ENCODE results near the gene CYP26B1.

The CYP26B1 gene

GRCh38 chr2:72104821-72105588 is 42.7 kb downstream of the CYP26B1 start:
- H3K27me3 ChIP-seq (ENCODE audit: insufficient read depth, low read depth, severe bottlenecking): no peaks in the 10 kb centered on the region
- H3K36me3 ChIP-seq: no peaks in the 10 kb centered on the region
- TF ChIP-seq, protein P1, sequence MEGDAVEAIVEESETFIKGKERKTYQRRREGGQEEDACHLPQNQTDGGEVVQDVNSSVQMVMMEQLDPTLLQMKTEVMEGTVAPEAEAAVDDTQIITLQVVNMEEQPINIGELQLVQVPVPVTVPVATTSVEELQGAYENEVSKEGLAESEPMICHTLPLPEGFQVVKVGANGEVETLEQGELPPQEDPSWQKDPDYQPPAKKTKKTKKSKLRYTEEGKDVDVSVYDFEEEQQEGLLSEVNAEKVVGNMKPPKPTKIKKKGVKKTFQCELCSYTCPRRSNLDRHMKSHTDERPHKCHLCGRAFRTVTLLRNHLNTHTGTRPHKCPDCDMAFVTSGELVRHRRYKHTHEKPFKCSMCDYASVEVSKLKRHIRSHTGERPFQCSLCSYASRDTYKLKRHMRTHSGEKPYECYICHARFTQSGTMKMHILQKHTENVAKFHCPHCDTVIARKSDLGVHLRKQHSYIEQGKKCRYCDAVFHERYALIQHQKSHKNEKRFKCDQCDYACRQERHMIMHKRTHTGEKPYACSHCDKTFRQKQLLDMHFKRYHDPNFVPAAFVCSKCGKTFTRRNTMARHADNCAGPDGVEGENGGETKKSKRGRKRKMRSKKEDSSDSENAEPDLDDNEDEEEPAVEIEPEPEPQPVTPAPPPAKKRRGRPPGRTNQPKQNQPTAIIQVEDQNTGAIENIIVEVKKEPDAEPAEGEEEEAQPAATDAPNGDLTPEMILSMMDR (IDR thresholded peaks at IDR 0.05; ENCODE audit: low read depth, low read length): peak; percentile 36
- H3K4me3 ChIP-seq (ENCODE audit: low read depth, low read length): no peak overlapping the region
- peak; percentile 44 for DNase-seq
- no peak overlapping the region for H3K27ac ChIP-seq
- no peaks in the 10 kb centered on the region for H3K9me3 ChIP-seq (ENCODE audit: severe bottlenecking)

- TF ChIP-seq, protein P1 (IDR thresholded peaks at IDR 0.05; ENCODE audit: low read depth, low read length): no peak
- Histone ChIP-seq H3K9me3 (ENCODE audit: severe bottlenecking) (no peaks in the 10 kb centered on the region), H3K27ac (no peak overlapping the region), H3K4me3 (ENCODE audit: low read depth, low read length) (no peak overlapping the region), H3K27me3 (ENCODE audit: insufficient read depth, low read depth, severe bottlenecking) (no peaks in the 10 kb centered on the region), H3K36me3 (no peaks in the 10 kb centered on the region)
- no peak for DNase-seq
These were observed 44.0 kb downstream of the CYP26B1 start for GRCh38 chr2:72103690-72104089.

GRCh38 chr2:72103161-72103560 is 44.5 kb downstream of the CYP26B1 start:
- TF ChIP-seq, protein P1 (IDR thresholded peaks at IDR 0.05; ENCODE audit: low read depth, low read length): no peak
- Histone ChIP-seq H3K36me3 (no peaks in the 10 kb centered on the region), H3K27ac (no peak overlapping the region), H3K27me3 (ENCODE audit: insufficient read depth, low read depth, severe bottlenecking) (no peaks in the 10 kb centered on the region), H3K4me3 (ENCODE audit: low read depth, low read length) (no peak overlapping the region), H3K9me3 (ENCODE audit: severe bottlenecking) (no peaks in the 10 kb centered on the region)
- no peak for DNase-seq

DNA sequence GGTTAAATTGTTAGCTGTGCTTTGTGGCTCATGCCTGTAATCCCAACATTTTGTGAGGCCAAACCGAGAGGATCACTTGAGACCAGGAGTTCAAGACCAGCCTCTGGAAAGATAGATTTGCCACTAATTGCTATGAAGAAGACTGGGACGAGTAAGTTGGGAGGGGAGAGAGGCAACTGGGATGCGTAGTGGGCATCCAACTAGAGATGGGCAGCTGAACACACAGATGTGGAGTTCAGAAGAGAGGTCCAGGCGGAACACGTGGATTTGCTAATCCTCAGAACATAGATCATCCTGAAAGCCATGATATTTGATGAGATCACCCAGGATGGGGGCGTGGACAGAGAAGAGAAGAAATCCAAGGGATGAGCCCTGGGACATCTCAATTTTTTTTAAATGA is 48.7 kb downstream of the CYP26B1 start:
- no peak overlapping the region for H3K27ac ChIP-seq
- TF ChIP-seq, protein P1 (IDR thresholded peaks at IDR 0.05; ENCODE audit: low read depth, low read length): no peak
- DNase-seq: no peak
- H3K36me3 ChIP-seq: no peaks in the 10 kb centered on the region
- no peaks in the 10 kb centered on the region for H3K27me3 ChIP-seq (ENCODE audit: insufficient read depth, low read depth, severe bottlenecking)
- no peaks in the 10 kb centered on the region for H3K9me3 ChIP-seq (ENCODE audit: severe bottlenecking)
- no peak overlapping the region for H3K4me3 ChIP-seq (ENCODE audit: low read depth, low read length)

DNA sequence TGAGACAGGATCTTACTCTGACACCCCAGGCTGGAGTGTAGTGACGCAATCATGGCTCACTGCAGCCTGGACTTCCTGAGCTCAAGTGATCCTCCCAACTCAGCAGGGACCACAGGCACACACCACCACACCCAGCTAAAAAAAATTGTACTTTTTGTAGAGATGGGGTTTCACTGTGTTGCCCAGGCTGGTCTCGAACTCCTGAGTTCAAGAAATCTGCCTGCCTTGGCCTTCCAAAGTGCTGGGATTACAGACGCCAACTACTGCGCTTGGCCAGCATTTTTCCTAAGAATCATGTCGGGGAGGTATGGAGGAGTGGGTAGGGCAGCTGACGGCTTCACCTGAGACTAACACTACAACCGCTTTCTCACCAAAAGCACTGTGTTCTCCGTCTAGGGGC is 50.4 kb downstream of the CYP26B1 start:
- no peak for DNase-seq
- Histone ChIP-seq H3K4me3 (ENCODE audit: low read depth, low read length) (no peak overlapping the region), H3K9me3 (ENCODE audit: severe bottlenecking) (no peaks in the 10 kb centered on the region), H3K27ac (no peak overlapping the region), H3K27me3 (ENCODE audit: insufficient read depth, low read depth, severe bottlenecking) (no peaks in the 10 kb centered on the region), H3K36me3 (no peaks in the 10 kb centered on the region)
- TF ChIP-seq, protein P1 (IDR thresholded peaks at IDR 0.05; ENCODE audit: low read depth, low read length): no peak

DNA sequence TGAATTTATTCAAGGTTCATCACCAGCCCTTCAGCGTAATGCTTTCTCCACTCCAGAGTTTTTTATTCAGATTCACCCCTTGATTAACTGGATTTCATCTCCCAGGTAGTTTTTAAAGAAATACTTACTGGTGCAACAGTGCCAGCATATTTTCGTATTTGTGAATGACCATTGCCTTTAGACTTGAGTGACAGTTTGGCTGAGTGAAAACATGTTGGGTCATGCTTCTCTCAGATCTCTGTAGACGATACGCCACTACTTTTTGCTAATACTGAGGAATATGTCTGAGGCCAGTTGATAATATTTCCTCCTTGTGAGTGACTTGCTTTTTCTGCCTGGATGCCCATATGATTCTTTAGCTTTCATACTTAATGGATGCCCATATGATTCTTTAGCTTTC is 51.5 kb downstream of the CYP26B1 start:
- H3K27ac ChIP-seq: no peak overlapping the region
- no peaks in the 10 kb centered on the region for H3K9me3 ChIP-seq (ENCODE audit: severe bottlenecking)
- H3K4me3 ChIP-seq (ENCODE audit: low read depth, low read length): no peak overlapping the region
- no peak for DNase-seq
- H3K36me3 ChIP-seq: no peaks in the 10 kb centered on the region
- H3K27me3 ChIP-seq (ENCODE audit: insufficient read depth, low read depth, severe bottlenecking): no peaks in the 10 kb centered on the region
- TF ChIP-seq, protein P1 (IDR thresholded peaks at IDR 0.05; ENCODE audit: low read depth, low read length): no peak
